Measurements from ENCODE around the gene STX16.

STX16 gene, protein sequence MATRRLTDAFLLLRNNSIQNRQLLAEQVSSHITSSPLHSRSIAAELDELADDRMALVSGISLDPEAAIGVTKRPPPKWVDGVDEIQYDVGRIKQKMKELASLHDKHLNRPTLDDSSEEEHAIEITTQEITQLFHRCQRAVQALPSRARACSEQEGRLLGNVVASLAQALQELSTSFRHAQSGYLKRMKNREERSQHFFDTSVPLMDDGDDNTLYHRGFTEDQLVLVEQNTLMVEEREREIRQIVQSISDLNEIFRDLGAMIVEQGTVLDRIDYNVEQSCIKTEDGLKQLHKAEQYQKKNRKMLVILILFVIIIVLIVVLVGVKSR

DNA sequence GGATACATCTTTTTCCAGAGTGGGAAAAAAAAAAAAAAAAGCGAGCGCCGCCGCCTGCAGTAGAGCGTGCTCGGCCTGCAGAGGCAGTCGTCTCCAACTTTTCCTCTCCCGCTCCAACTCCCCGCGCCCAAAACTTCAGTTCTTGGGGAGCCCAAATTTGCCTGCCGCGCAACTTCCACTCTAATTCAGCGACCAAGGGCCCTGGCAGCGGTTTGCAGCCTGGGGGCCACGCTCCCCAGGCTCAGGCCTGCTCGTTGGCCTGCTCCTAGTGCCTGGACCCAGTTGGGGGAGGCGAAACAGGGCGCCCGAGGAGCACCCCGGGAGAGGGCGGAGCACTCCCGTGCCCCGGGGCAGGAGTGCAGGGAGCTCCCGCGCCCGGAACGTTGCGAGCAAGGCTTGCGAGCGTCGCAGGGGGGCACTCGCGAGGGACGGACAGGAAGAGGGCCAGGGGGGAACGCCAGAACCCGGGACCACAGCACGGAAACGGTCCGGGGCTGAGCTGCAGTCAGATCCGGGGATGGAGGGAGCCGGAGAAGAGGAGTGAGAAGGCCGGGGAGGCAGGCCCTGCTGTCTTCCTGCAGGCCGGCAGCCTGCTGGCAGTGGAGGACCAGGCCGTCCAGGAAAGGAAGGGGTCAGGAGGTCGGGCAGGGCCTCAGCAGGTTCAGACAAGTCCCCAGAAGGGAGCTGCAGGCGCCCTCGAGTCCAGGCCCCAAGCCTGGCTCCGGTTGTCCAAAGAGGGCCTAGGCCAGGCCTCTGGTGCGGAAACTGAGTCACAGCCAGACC is at the start of gene STX16:
Gene STX16, plus strand, starts transcription at position 508 of the 783 bp plus-strand sequence. CDS start 724 bp downstream, outside the sequence.
- peak; percentile 89 for DNase-seq (ENCODE audit: low spot score)

GRCh38 chr20:58602124-58602523 is 49.0 kb upstream of the STX16 start:
- no peak for DNase-seq (ENCODE audit: low spot score)

DNA sequence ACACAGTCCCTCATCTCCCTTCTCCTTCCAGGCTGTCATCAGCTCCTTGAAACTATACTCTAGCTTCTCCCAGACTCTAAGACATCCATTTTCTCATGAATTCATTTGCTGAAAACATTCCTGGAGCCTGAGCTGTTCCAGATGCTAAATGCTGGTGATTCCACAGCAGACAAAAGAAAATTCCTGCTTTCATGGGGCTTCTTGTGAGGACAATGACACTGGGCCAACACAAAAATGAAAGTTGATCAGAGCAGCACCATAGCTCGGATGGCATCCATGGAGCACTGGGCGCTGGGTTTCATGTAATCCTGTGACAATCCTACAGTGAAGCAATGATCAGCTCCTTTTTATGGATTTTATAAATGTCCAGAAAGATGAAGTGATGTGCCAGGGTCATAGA is 47.4 kb upstream of the STX16 start:
- DNase-seq (ENCODE audit: low spot score), result no peak

DNA sequence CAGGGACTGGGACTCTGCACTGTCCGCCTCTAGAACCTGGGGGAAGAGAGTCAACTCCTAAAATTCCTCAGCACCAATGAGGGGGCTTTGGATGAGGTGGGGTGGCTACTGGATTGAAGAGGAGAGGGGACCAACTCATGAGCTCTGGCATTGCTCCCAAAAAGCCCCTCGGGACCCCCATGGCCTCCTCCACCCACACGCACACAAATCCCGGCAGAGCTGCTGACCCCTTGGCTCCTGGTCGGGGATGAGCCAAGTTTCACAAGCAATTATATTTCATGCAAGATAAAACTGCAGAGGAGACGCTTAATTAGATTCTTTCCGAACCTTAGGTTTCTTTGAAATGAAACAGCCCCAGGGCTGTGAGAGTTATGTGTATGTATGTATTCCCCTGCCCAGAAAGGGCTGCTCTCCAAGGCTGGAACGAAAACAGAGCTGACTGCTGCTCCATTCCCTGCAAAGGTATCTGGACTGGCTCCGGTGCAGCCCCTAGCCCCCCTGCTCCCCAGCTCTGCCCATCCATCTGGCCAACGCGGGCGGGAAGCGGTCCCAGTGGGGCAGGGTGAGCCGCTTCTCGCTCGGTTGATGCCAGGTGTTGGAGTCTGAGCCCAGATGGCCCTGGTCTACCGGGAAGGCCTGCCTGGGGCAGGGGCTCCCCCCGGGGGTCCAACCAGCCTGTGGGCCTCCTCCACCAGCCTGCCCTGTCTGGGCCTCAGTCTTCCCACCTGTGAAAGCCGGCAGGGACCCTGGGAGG is 46.8 kb upstream of the STX16 start:
- no peak for DNase-seq (ENCODE audit: low spot score)

- DNase-seq (ENCODE audit: low spot score), result no peak
Measured at GRCh38 chr20:58605292-58606065, 45.6 kb upstream of the STX16 start.

- no peak for DNase-seq (ENCODE audit: low spot score)
Measured at GRCh38 chr20:58606184-58606583, 44.9 kb upstream of the STX16 start.

GRCh38 chr20:58608096-58608840 is 42.8 kb upstream of the STX16 start:
- DNase-seq (ENCODE audit: low spot score), result no peak

- no peak for DNase-seq (ENCODE audit: low spot score)
Measured at GRCh38 chr20:58609026-58609425, 42.1 kb upstream of the STX16 start.

- no peak for DNase-seq (ENCODE audit: low spot score)
Measured at GRCh38 chr20:58610071-58610800, 40.8 kb upstream of the STX16 start.

DNA sequence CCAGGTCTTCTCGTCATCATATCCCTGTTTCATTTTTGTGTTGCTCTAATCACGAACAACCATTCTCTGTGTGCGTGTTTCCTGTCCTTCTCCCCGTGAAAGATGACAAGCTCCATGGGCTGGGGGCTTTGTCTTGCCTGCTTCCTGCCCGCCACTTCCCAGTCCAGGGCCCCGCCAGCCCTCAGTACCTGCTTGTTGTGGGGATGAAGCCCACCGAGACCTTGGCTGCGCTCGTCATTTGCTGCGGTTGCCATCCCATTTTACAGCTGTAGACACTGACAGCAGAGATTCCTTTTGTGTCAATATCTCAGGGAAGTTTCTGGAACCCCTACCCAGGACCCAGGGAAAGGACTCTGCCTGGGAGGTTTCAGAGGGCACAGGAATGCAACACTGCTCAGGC is 40.3 kb upstream of the STX16 start:
- DNase-seq (ENCODE audit: low spot score), result no peak

GRCh38 chr20:58611236-58612030 is 39.6 kb upstream of the STX16 start:
- no peak for DNase-seq (ENCODE audit: low spot score)

DNA sequence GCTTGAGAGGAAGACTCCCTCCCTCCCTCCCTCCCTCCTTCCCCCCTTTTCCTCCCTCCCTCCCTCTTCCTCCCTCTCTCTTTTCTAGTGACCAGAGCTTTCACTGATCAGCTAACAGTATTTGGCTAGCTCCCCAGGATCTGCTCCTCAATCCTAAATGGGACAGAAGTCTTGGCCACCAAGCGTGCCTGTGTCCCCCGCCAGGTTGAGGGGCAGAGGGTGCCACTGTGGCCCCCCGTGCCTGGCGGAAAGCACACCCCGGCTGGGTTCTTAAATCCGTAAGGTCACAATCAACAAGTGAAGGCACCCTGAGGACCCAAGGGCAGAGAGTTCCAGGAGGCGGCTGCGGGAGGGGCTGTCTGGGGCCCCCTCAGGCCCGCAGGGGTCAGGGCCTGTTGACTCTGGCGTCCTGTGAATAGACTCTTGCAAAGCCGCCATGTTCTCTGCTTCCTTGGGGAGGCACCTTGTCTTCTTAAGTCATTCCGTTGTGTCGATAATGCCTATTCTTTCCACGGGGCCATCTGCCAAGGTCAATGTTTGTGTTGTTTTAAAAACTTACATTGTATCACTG is 38.9 kb upstream of the STX16 start:
- DNase-seq (ENCODE audit: low spot score), result no peak

DNA sequence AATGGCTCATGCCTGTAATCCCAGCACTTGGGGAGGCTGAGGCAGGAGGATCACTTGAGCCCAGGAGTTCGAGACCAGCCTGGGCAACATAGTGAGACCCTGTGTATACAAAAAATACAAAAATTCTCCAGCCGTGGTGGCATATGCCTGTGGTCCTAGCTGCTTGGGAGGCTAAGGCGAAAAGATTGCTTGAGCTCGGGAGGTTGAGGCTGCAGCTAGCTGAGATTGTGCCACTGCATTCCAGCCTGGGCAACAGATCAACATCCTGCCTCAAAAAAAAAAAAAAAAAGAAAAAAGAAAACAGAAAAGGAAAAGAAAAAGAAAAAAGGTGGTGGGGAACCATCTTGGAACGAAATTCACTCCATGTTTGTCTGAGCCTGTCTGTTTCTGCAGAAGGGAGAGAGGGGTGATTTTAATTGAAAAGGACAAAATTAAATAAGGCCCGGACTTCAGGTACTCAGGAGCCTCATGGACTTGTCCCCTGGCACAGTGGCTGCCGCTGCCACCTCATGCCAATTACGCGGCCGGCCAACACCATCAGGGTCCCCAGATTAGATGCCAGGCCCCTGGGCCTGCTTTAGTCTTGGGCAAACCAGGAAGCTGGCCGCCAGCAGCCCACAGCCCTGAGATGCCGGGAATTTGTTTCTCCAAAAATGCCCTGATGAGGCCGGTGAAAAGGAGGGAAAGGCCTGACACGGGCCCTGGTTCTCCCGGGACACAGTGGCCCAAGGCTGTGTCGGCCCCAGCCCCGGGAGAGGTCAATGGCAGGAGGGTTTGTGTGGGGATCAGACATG is 37.8 kb upstream of the STX16 start:
- no peak for DNase-seq (ENCODE audit: low spot score)

- DNase-seq (ENCODE audit: low spot score), result no peak
Measured at GRCh38 chr20:58614366-58614765, 36.7 kb upstream of the STX16 start.

DNA sequence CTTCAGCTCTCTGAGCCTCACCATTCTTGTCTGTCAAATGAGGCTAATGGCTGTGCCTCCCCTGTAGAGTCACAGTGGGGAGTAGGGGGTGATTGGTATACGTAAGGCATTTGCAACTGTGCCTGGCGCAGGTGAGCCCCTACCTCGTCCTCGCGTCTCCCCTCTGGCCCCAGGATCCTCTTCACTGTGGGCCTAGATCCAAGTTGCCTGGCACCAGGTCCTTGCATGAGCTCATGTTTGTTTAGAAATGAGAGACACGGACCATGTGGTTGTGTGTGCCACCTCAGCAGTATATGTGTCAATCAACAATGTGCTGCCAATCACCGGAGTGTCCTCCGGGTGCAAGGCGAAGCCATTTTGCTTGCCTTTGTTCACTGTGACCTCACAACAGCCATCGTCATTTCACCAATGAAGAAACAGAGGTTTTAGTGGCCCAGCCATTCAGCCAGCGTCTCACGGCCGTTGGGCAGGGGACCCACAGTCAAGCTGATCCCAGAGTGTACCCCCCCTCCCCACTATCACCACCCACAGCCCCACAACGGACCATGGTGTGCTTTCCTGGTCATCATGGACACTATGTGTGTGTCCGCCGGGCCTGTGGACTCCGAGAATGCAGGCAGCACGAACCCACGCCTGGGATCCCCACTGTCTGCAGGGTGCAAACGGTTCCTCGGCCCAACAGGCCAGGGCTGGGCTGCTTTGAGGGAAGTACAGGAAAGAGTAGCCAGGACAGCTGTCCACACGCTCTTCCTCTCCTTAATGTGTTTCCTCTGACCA is 35.9 kb upstream of the STX16 start:
- DNase-seq (ENCODE audit: low spot score), result no peak

DNA sequence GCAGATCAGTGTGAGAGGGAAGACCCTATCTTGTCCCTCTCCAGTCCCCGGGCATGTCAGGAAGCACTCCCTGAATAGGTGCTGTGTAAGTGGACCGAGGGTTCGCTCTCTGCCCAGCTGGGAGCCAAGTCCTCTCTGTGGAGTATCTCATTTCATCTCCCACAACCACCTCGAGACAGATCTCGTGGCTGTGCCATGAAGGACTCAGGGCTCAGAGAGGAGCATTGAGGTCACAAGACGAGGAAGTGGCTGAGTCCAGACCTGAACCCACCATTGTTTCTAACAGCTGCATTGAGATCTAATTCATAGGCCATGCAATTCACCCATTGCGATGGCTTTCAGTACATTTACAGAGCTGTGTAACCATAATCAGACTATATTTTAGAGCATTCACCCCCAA is 34.7 kb upstream of the STX16 start:
- no peak for DNase-seq (ENCODE audit: low spot score)

GRCh38 chr20:58617158-58617557 is 33.9 kb upstream of the STX16 start:
- DNase-seq (ENCODE audit: low spot score), result no peak

All from CD4-positive, alpha-beta T cell treated with Interleukin-15 for 4 hours (primary cell).